Measurements from ENCODE around the gene GATA2.

The GATA2 gene

GRCh38 chr3:128472449-128473179 lies 20.4 kb downstream of the GATA2 start:
- DNase-seq = no peak

GRCh38 chr3:128471720-128472119 lies 21.3 kb downstream of the GATA2 start:
- no peak for DNase-seq

- DNase-seq = no peak
These were observed 21.9 kb downstream of the GATA2 start for GRCh38 chr3:128471110-128471509.

GRCh38 chr3:128470134-128470899 lies 22.7 kb downstream of the GATA2 start:
- no peak for DNase-seq

GRCh38 chr3:128469556-128469955 lies 23.4 kb downstream of the GATA2 start:
- no peak for DNase-seq

- no peak for DNase-seq
These were observed 24.0 kb downstream of the GATA2 start for GRCh38 chr3:128468791-128469527.

GRCh38 chr3:128468285-128468790 lies 24.7 kb downstream of the GATA2 start:
- no peak for DNase-seq

GRCh38 chr3:128466840-128467541 lies 26.0 kb downstream of the GATA2 start, which contains the start of gene DNAJB8:
DNAJB8 (minus strand) TSS chr3:128466890; CDS start chr3:128463245, 3,645 bp downstream.
- peak; percentile 58 for DNase-seq

- no peak for DNase-seq
These were observed 28.3 kb downstream of the GATA2 start for GRCh38 chr3:128464702-128465101.

- no peak for DNase-seq
These were observed 28.8 kb downstream of the GATA2 start for GRCh38 chr3:128464188-128464587.

GRCh38 chr3:128463771-128464170 lies 29.2 kb downstream of the GATA2 start:
- no peak for DNase-seq

- no peak for DNase-seq
These were observed 29.6 kb downstream of the GATA2 start for GRCh38 chr3:128463354-128463753.

GRCh38 chr3:128462931-128463330 lies 30.1 kb downstream of the GATA2 start:
- DNase-seq = no peak

- no peak for DNase-seq
These were observed 30.6 kb downstream of the GATA2 start for GRCh38 chr3:128462341-128462910.

- no peak for DNase-seq
These were observed 31.3 kb downstream of the GATA2 start for GRCh38 chr3:128461731-128462130.

- DNase-seq = no peak
These were observed 33.6 kb downstream of the GATA2 start for GRCh38 chr3:128459461-128459820.

- no peak for DNase-seq
These were observed 34.1 kb downstream of the GATA2 start for GRCh38 chr3:128458746-128459460.

- no peak for DNase-seq
These were observed 35.1 kb downstream of the GATA2 start for GRCh38 chr3:128457937-128458336.

GRCh38 chr3:128456776-128457715 lies 36.0 kb downstream of the GATA2 start:
- DNase-seq = no peak
